ENCODE measurements around the gene WNT3.

DNA sequence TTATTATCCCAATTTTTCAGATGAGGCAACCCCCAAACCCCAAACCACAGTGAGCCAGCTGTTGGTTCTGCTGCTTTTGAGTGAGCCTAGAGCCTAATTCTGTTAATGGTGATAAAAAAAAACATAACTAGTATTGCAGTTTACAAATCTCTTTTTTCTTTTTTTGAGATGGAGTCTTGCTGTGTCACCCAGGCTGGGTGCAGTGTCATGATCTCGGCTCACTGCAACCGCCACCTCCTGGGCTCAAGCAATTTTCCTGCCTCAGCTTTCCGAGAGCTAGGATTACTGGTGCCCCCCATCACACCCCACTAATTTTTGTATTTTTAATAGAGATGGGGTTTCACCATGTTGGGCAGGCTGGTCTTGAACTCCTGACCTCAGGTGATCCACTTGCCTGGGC, 36.0 kb upstream of the WNT3 start:
- TF ChIP-seq TEAD4 (IDR thresholded peaks at IDR 0.05) (no peak), REST (IDR thresholded peaks at IDR 0.05; ENCODE audit: low read depth) (no peak), TAF1 (IDR thresholded peaks at IDR 0.05; ENCODE audit: low read depth) (no peak), CEBPB (IDR thresholded peaks at IDR 0.05) (no peak), MAX (IDR thresholded peaks at IDR 0.05) (no peak)

Measured in Ishikawa (cell line).